Esophagus squamous epithelium (tissue), 4 donors: ENCODE measurements around the gene SCARB1.

Experiments used
- CTCF ChIP-seq, 6 experiments: fragments of 450-650 bp in 4 of 6; fragments of 200-600 bp in 2 of 6; sonication (generic) in 2 of 6; IDR thresholded peaks; one replicate each; pipeline ENCODE4 v1.5.1; 2016 to 2019; ENCODE audit warnings: antibody characterized with exemption in 6 of 6, mild to moderate bottlenecking in 4 of 6, moderate library complexity in 4 of 6
- POLR2A ChIP-seq, 4 donors: fragments of 450-650 bp; IDR thresholded peaks; one replicate each; pipeline ENCODE4 v1.6.1; 2017; ENCODE audit warnings: antibody characterized with exemption in 4 of 4, mild to moderate bottlenecking in 4 of 4, moderate library complexity in 3 of 4

GRCh38 chr12:124904306-124905098 is 40.8 kb upstream of the SCARB1 start:
- no peak for TF ChIP-seq POLR2A (IDR thresholded peaks at IDR 0.05)
- TF ChIP-seq CTCF (IDR thresholded peaks at IDR 0.05) = no peak
